GM23338 (cell line): Measurements from ENCODE around the gene STXBP2. TPM values are rescaled to one million over a fixed set of nuclear protein-coding genes. Genes with fewer than 3 reads are reported as not detected.
A peak's percentile ranks its signal among the peaks of the same experiment; 100 is the strongest.

Source experiments
- ATAC-seq: fragments of 200-7000 bp; cut with Tn5 transposase; 3 replicates; pipeline ENCODE4 v1.9.1; 2020
- DNase-seq: peaks from one replicate; pipeline ENCODE4 v3.0.0-alpha.2; 2015; ENCODE audit warnings: low spot score
- H2AFZ ChIP-seq: fragments of 200-600 bp; sonication (generic); 2 replicates; pipeline ENCODE4 v1.8.0; 2016; ENCODE audit warnings: antibody characterized with exemption, mild to moderate bottlenecking, moderate library complexity
- H3F3A ChIP-seq: fragments of 200-600 bp; sonication (generic); replicated peaks from 2 replicates; pipeline ENCODE4 v1.8.0; 2017; ENCODE audit warnings: antibody characterized with exemption, mixed run types, low read depth
- H3K27ac ChIP-seq: fragments of 200-600 bp; sonication (generic); 2 replicates; pipeline ENCODE4 v1.6.1; 2016; ENCODE audit warnings: low read depth
- H3K27me3 ChIP-seq: fragments of 200-600 bp; sonication (generic); 2 replicates; pipeline ENCODE4 v1.8.0; 2016; ENCODE audit warnings: mild to moderate bottlenecking, mixed run types, moderate library complexity; ENCODE audit not compliant: insufficient read depth
- H3K36me3 ChIP-seq: fragments of 200-600 bp; sonication (generic); 2 replicates; pipeline ENCODE4 v1.8.0; 2016; ENCODE audit warnings: mild to moderate bottlenecking; ENCODE audit not compliant: insufficient read depth
- H3K4me1 ChIP-seq: fragments of 200-600 bp; sonication (generic); 2 replicates; pipeline ENCODE4 v1.8.0; 2016; ENCODE audit warnings: mild to moderate bottlenecking, moderate library complexity; ENCODE audit not compliant: insufficient read depth
- H3K4me2 ChIP-seq: fragments of 200-600 bp; sonication (generic); 2 replicates; pipeline ENCODE4 v1.7.1; 2017; ENCODE audit warnings: mixed run types
- H3K4me3 ChIP-seq: fragments of 200-600 bp; sonication (generic); 2 replicates; pipeline ENCODE4 v1.6.1; 2016; ENCODE audit warnings: mixed run types
- H3K79me2 ChIP-seq: fragments of 200-600 bp; sonication (generic); replicated peaks from 2 replicates; pipeline ENCODE4 v1.8.0; 2017; ENCODE audit warnings: mild to moderate bottlenecking; ENCODE audit not compliant: insufficient read depth
- H3K9me2 ChIP-seq: fragments of 200-600 bp; sonication (generic); 2 replicates; pipeline ENCODE4 v1.8.0; 2017; ENCODE audit not compliant: insufficient read depth
- H4K20me1 ChIP-seq: fragments of 200-600 bp; sonication (generic); replicated peaks from 2 replicates; pipeline ENCODE4 v1.8.0; 2017; ENCODE audit warnings: mild to moderate bottlenecking; ENCODE audit not compliant: insufficient read depth
- H3K27ac Mint-ChIP-seq: 2 replicates; pipeline ENCODE4 v1.8.0; 2020; ENCODE audit warnings: inconsistent platforms, mild to moderate bottlenecking, moderate library complexity, mixed read lengths
- H3K27me3 Mint-ChIP-seq: 3 replicates; pipeline ENCODE4 v1.8.0; 2022; ENCODE audit warnings: low read depth, mild to moderate bottlenecking, moderate library complexity, mixed read lengths, inconsistent platforms; ENCODE audit not compliant: insufficient read depth, poor library complexity
- H3K36me3 Mint-ChIP-seq: 3 replicates; pipeline ENCODE4 v1.8.0; 2021; ENCODE audit warnings: low read depth, mild to moderate bottlenecking, inconsistent platforms, moderate library complexity, mixed read lengths
- H3K4me1 Mint-ChIP-seq: 3 replicates; pipeline ENCODE4 v1.8.0; 2020; ENCODE audit warnings: mild to moderate bottlenecking, inconsistent platforms, mixed read lengths
- H3K4me3 Mint-ChIP-seq: 3 replicates; pipeline ENCODE4 v1.8.0; 2021; ENCODE audit warnings: moderate library complexity, mild to moderate bottlenecking, inconsistent platforms, mixed read lengths
- H3K9me3 Mint-ChIP-seq: 3 replicates; pipeline ENCODE4 v1.8.0; 2020; ENCODE audit warnings: moderate library complexity, mild to moderate bottlenecking, inconsistent platforms, mixed read lengths
- CREB1 ChIP-seq: fragments of 250-450 bp; sonication (Bioruptor Pico); IDR thresholded peaks from 2 replicates; pipeline ENCODE4 v1.5.0; 2020; ENCODE audit warnings: low read depth, mild to moderate bottlenecking, moderate library complexity
- EZH2 ChIP-seq: fragments of 200-600 bp; sonication (generic); IDR thresholded peaks from one replicate; pipeline ENCODE4 v1.8.0; 2017; ENCODE audit warnings: antibody characterized with exemption, mild to moderate bottlenecking, low read depth; ENCODE audit not compliant: unreplicated experiment
- EZH2phosphoT487 ChIP-seq: fragments of 200-600 bp; sonication (generic); IDR thresholded peaks from one replicate; pipeline ENCODE4 v1.8.1; 2018; ENCODE audit warnings: antibody characterized with exemption; ENCODE audit not compliant: unreplicated experiment
- JUNB ChIP-seq: IDR thresholded peaks from one replicate; pipeline ENCODE4 v1.6.1; 2016; ENCODE audit warnings: antibody characterized with exemption; ENCODE audit not compliant: unreplicated experiment
- NANOG ChIP-seq: IDR thresholded peaks from 2 replicates; pipeline ENCODE4 v1.6.1; 2016; ENCODE audit warnings: antibody characterized with exemption, borderline replicate concordance
- POLR2AphosphoS5 ChIP-seq: IDR thresholded peaks from 2 replicates; pipeline ENCODE4 v1.6.1; 2016; ENCODE audit warnings: antibody characterized with exemption, low read depth
- STAT1 ChIP-seq: IDR thresholded peaks from one replicate; pipeline ENCODE4 v1.6.1; 2016; ENCODE audit warnings: antibody characterized with exemption; ENCODE audit not compliant: unreplicated experiment
- ZNF114 ChIP-seq: fragments of 250-450 bp; sonication (Bioruptor Pico); IDR thresholded peaks from 2 replicates; pipeline ENCODE4 v1.5.0; 2020; ENCODE audit warnings: mild to moderate bottlenecking, moderate library complexity
- ZNF331 ChIP-seq: fragments of 250-450 bp; sonication (Bioruptor Pico); IDR thresholded peaks from 2 replicates; pipeline ENCODE4 v1.5.0; 2020; ENCODE audit warnings: low read depth, mild to moderate bottlenecking, moderate library complexity
- ZNF462 ChIP-seq: fragments of 250-450 bp; sonication (Bioruptor Pico); IDR thresholded peaks from 2 replicates; pipeline ENCODE4 v1.5.0; 2020; ENCODE audit warnings: mild to moderate bottlenecking, moderate library complexity
- polyA plus RNA-seq: library from polyadenylated mRNA; unstranded; fragments of >200 nt; fragmentation: Nextera tagmentation; extraction: Ambion mirVana; gene quantifications from 2 replicates; pipeline ENCODE4 v1.2.1, GENCODE V29; 2016
- total RNA-seq: library from RNA; depleted of rRNA; stranded (reverse); fragments of >200 nt; shearing (Covaris generic); gene quantifications from 2 replicates; pipeline ENCODE4 v1.2.3, GENCODE V29; 2014
- TF ChIP-seq, protein P1 (sequence below), 2 experiments: fragments of 200-600 bp in 1 of 2; sonication (generic) in 1 of 2; conservative IDR thresholded peaks; 2 replicates each; pipeline versions ENCODE4 v1.5.1 to v1.6.1; 2016 to 2017; ENCODE audit warnings: antibody characterized with exemption in 2 of 2, low read depth in 2 of 2, mild to moderate bottlenecking in 2 of 2, moderate library complexity in 1 of 2
- TF ChIP-seq, protein P2 (sequence below): IDR thresholded peaks from one replicate; pipeline ENCODE4 v1.6.1; 2018; ENCODE audit warnings: antibody characterized with exemption; ENCODE audit not compliant: unreplicated experiment
- TF ChIP-seq, protein P3 (sequence below): IDR thresholded peaks from 2 replicates; pipeline ENCODE4 v1.6.1; 2016; ENCODE audit warnings: antibody characterized with exemption

Gene STXBP2
- total and polyA plus RNA-seq, 2 experiments from 2014 or later, result 42.6 to 55.8 TPM

DNA sequence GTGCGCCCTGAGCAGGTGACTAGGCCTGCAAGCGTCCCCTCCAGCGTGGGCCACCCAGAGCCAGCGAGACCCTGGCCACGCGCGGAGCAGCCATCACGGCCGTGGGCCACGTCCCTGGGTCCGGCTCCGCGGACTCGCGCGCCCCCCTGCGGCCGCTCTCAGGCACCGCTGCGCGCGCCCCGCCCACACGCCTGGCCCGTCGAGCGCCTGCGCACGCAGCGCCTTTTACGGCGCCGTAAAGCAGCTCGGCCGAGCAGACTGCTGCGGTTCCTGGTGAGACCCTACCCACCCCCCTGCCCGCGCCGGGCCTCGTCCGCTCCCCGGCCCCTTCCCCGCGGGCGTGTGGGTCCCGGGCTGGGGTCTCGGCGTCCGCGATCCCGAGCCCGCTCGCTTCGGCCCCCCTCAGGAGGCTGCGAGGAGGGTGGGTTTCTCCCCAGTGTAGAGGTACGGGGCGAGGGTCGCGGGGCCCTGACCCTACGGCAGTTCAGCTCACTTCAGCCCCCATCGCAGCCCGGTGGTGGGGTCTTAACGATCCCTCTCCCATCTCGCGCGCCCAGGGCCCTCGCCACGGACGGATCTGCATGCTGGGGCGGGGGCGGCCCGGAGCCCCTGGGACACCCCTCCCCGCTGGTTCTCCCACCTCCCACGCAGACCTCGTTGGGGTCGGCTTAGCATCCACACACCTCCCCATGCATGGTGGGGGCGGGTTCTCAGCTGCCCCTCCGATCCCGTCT, 43.9 kb downstream of the STXBP2 start, which contains the start of gene TRAPPC5:
TRAPPC5 (plus strand) TSS at position 228 of the 734 bp plus-strand sequence. CDS start 1,421 bp downstream, outside the sequence.
- no peak within 1 kb of the TSS for H3K27ac ChIP-seq
- 0 out of 2 replicates have a peak, but pooled peaks cover 3% of the 10 kb centered on the region for H3K79me2 ChIP-seq
- peak within 1 kb of the TSS; percentile 92 for H3K4me3 ChIP-seq
- peaks cover 7% of the 10 kb centered on the region for H3K4me1 ChIP-seq
- H3K9me2 ChIP-seq, result no peaks in the 10 kb centered on the region
- DNase-seq (peak; percentile 92), ATAC-seq (peak; percentile 62)
- Mint-ChIP-seq H3K27ac (peak within 1 kb of the TSS; percentile 52; the same call in 1 of the 2 replicates), H3K4me3 (peak within 1 kb of the TSS; percentile 83), H3K9me3 (no peaks in the 10 kb centered on the region), H3K27me3 (peaks cover 29% of the 10 kb centered on the region), H3K4me1 (peaks cover 4% of the 10 kb centered on the region; the same call in 2 of the 3 replicates), H3K36me3 (peaks cover 27% of the 10 kb centered on the region)
- peaks cover 8% of the 10 kb centered on the region for H4K20me1 ChIP-seq
- peak within 1 kb of the TSS; percentile 91 for H3K4me2 ChIP-seq
- peak within 1 kb of the TSS; percentile 90 for H2AFZ ChIP-seq
- H3K36me3 ChIP-seq, result no peaks in the 10 kb centered on the region; the same call in 1 of the 2 replicates
- 0 out of 2 replicates have a peak, but pooled peaks cover 3% of the 10 kb centered on the region for H3F3A ChIP-seq
- TF ChIP-seq STAT1 (no peak), EZH2 (no peak), ZNF462 (CRISPR knock-in tag) (no peak), JUNB (no peak), POLR2AphosphoS5 (peak; percentile 86), EZH2phosphoT487 (no peak), NANOG (no peak), ZNF331 (CRISPR knock-in tag) (no peak), CREB1 (peak; percentile 62), ZNF114 (no peak)
- TF ChIP-seq, protein P1, sequence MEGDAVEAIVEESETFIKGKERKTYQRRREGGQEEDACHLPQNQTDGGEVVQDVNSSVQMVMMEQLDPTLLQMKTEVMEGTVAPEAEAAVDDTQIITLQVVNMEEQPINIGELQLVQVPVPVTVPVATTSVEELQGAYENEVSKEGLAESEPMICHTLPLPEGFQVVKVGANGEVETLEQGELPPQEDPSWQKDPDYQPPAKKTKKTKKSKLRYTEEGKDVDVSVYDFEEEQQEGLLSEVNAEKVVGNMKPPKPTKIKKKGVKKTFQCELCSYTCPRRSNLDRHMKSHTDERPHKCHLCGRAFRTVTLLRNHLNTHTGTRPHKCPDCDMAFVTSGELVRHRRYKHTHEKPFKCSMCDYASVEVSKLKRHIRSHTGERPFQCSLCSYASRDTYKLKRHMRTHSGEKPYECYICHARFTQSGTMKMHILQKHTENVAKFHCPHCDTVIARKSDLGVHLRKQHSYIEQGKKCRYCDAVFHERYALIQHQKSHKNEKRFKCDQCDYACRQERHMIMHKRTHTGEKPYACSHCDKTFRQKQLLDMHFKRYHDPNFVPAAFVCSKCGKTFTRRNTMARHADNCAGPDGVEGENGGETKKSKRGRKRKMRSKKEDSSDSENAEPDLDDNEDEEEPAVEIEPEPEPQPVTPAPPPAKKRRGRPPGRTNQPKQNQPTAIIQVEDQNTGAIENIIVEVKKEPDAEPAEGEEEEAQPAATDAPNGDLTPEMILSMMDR (conservative IDR thresholded peaks at IDR 0.05; ENCODE audit: low read depth in 2 of 2), result peak; percentile 72 to 90
- TF ChIP-seq, protein P2, sequence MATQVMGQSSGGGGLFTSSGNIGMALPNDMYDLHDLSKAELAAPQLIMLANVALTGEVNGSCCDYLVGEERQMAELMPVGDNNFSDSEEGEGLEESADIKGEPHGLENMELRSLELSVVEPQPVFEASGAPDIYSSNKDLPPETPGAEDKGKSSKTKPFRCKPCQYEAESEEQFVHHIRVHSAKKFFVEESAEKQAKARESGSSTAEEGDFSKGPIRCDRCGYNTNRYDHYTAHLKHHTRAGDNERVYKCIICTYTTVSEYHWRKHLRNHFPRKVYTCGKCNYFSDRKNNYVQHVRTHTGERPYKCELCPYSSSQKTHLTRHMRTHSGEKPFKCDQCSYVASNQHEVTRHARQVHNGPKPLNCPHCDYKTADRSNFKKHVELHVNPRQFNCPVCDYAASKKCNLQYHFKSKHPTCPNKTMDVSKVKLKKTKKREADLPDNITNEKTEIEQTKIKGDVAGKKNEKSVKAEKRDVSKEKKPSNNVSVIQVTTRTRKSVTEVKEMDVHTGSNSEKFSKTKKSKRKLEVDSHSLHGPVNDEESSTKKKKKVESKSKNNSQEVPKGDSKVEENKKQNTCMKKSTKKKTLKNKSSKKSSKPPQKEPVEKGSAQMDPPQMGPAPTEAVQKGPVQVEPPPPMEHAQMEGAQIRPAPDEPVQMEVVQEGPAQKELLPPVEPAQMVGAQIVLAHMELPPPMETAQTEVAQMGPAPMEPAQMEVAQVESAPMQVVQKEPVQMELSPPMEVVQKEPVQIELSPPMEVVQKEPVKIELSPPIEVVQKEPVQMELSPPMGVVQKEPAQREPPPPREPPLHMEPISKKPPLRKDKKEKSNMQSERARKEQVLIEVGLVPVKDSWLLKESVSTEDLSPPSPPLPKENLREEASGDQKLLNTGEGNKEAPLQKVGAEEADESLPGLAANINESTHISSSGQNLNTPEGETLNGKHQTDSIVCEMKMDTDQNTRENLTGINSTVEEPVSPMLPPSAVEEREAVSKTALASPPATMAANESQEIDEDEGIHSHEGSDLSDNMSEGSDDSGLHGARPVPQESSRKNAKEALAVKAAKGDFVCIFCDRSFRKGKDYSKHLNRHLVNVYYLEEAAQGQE, result no peak
- TF ChIP-seq, protein P3, sequence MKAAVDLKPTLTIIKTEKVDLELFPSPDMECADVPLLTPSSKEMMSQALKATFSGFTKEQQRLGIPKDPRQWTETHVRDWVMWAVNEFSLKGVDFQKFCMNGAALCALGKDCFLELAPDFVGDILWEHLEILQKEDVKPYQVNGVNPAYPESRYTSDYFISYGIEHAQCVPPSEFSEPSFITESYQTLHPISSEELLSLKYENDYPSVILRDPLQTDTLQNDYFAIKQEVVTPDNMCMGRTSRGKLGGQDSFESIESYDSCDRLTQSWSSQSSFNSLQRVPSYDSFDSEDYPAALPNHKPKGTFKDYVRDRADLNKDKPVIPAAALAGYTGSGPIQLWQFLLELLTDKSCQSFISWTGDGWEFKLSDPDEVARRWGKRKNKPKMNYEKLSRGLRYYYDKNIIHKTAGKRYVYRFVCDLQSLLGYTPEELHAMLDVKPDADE, result no peak
- H3K27me3 ChIP-seq, result peaks cover 8% of the 10 kb centered on the region; the same call in 1 of the 2 replicates
